Right ventricle myocardium superior (tissue), 1 donor: ENCODE data around the gene MAST2. TPM values are rescaled to one million over a fixed set of nuclear protein-coding genes. Genes with fewer than 3 reads are reported as not detected.
A peak's percentile ranks its signal among the peaks of the same experiment; 100 is the strongest.

Experiments used
- ATAC-seq: fragments of 200-7000 bp; cut with Tn5 transposase; one replicate; pipeline ENCODE4 v1.9.1; 2020; ENCODE audit warnings: mild to moderate bottlenecking; ENCODE audit not compliant: poor library complexity
- DNase-seq: peaks from one replicate; pipeline ENCODE4 v3.0.0-alpha.2; 2020
- intact Hi-C: fragments of 100-400 bp; cut with DNase I; formaldehyde crosslinking; loops from one replicate; pipeline ENCODE4 v1.11.2; 2022
- total RNA-seq: library from RNA; stranded (reverse); fragmentation: NEBNext Ultra II Directional; extraction: Animal tissue kit (Norgen Biotek cat#: 25700); gene quantifications from one replicate; pipeline ENCODE4 v1.2.1, GENCODE V29; 2021
- donor health status: DM: no; HTN: yes; CAD: no; lungs with severe emphysema.

The MAST2 gene
- total RNA-seq, 1 donor from 2014 or later, result 97.0 TPM

DNA sequence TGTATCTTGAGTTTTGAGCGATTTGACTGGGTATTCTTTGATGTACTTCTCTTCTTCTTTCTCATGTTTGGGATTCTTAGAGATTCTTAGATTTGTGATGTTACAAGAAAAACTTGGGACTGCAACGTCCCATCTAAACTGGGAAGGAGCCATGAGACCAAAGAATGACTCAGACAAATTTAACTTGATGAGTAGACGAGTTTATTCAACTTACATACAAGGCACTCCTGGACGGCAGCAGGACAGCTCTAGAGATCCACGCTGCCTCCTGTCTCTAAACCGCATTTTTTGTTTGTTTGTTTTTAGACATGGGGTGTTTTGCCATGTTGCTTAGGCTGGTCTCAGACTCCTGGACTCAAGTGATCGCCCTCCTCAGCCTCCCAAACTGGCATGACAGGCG lies 191.9 kb downstream of the MAST2 start:
- intact Hi-C loops, result no loop called here
- DNase-seq, result no peak
- ATAC-seq, result no peak

DNA sequence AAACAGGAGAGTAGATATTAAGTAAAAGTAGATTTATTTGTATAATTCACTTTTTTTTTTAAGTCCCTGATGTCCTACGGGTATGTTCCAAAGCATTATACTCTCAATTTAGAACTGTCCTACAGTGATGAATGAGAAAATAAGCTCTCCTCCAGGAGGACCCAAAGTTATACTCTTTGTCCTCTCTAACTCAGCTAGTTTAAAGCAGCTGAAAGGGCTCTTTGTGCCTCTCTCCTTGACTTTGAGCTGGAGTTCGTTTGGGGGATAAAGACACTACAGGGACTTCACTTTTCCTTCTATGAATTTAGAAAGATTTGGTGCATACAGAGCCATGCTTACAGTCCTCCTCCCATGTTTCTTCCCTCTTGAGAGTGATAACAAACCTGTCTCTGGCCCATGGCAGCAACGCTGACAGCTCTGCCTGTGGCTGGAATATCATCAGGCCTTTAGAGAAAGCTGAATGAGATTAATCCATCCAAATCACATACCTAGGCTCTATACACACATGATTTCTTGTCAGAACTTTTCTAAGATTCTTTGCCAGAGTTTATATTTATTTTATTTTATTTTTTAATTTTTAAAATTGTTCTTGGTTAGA lies 194.7 kb downstream of the MAST2 start:
- peak; percentile 76 for ATAC-seq
- no peak for DNase-seq
- intact Hi-C loops, result no loop called here

- DNase-seq (no peak), ATAC-seq (no peak)
- intact Hi-C loops, result no loop called here
Measured at GRCh38 chr1:45999507-45999906, 196.1 kb downstream of the MAST2 start.

DNA sequence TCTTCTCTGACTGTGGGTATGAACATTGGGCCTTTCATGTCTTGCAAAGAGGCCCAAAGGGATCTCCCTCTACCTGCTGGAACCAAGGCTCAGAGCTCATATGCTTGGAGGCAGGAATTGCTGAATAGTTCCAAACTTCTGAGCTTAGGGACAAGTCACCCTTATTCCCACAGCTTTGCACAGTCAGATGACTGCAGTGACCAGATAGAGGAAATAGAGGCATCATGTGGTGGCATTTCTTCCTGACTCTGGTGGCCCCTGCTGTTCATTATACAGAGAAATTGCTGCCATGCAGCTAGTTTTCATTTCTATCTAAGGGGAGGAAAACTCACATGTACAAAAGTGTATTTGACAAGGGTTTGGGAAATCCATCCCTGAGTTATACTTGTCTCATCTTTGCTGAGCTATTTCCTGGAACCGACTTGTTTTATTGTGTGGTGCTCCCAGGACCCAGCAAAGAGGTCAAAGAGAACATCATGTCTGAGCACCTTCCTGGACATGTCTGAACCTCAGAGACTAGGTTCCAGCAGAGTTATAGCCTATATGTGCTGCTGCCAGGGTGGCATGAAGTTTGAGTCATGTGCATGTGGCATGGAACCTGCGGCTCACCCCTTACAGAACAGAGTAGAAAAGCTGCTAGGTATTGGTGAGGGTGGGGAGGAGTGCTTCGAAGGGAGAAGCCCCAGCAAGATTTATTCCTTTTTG lies 197.8 kb downstream of the MAST2 start:
- no peak for DNase-seq
- intact Hi-C loops, result no loop called here
- no peak for ATAC-seq

DNA sequence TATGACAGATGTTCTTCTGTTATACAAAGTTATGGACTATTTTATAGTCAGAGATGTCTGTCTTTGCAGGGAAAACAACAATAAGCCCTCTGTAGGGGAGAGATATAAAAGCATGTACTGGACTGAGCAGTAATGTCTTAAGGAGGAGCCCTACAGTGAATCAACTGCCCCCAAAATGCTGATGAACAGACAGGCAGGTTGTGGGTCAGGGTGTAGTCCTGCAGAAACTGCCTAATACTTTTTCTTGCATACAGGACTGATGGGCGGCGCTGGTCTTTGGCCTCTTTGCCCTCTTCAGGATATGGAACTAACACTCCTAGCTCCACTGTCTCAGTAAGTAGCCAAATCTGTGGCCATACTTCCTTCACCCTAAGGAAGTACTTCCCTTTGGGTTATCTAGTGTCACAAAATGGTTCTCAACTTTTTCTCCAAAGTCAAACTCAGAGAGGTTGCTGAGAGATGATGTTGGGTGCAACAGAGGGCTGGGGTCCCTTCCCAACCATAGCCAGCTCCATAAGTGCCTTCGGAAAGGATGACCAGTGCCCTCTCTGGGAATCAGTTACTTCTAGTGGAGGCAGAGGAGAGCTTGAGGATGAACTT lies 199.2 kb downstream of the MAST2 start:
- no peak for DNase-seq

DNA sequence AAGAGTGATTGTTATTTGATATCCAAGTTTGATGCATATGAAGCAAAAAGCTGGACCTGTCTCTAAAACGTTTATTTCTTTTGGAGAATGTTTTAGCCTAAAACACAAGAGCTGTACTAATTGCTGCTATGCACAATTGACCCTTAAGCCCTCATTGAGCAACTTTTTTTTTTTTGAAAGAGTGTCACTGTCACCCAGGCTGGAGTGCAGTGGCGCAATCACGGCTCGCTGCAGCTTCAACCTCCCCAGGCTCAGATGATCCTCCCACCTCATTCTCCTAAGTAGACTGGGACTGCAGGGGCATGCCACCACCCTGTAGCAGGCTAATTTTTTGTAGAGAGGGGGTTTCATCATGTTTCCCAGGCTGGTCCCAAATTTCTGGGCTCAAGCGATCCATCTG lies 199.9 kb downstream of the MAST2 start:
- DNase-seq, result peak; percentile 47
- intact Hi-C loops, result no loop called here
- no peak for ATAC-seq

More for the DNA sequence above, 199.2 kb downstream of the MAST2 start:
- no peak for ATAC-seq
- intact Hi-C loops, result no loop called here

- intact Hi-C loops, result no loop called here
- DNase-seq (no peak), ATAC-seq (no peak)
Measured at GRCh38 chr1:46004492-46004891, 201.1 kb downstream of the MAST2 start.

GRCh38 chr1:46005594-46005993 lies 202.2 kb downstream of the MAST2 start:
- intact Hi-C loops, result no loop called here
- ATAC-seq (peak; percentile 50), DNase-seq (no peak)

- ATAC-seq, result peak; percentile 57
- DNase-seq, result no peak
- intact Hi-C loops, result no loop called here
Measured at GRCh38 chr1:46008585-46008984, 205.2 kb downstream of the MAST2 start.

GRCh38 chr1:46010611-46011010 lies 207.2 kb downstream of the MAST2 start:
- ATAC-seq, result no peak
- no peak for DNase-seq
- intact Hi-C loops, result no loop called here

- intact Hi-C loops, result no loop called here
- ATAC-seq, result no peak
- no peak for DNase-seq
Measured at GRCh38 chr1:46011121-46011695, 207.8 kb downstream of the MAST2 start.

- intact Hi-C loops, result no loop called here
- no peak for DNase-seq
- ATAC-seq, result no peak
Measured at GRCh38 chr1:46012236-46012635, 208.8 kb downstream of the MAST2 start.

GRCh38 chr1:46013581-46013980 lies 210.2 kb downstream of the MAST2 start:
- no peak for ATAC-seq

DNA sequence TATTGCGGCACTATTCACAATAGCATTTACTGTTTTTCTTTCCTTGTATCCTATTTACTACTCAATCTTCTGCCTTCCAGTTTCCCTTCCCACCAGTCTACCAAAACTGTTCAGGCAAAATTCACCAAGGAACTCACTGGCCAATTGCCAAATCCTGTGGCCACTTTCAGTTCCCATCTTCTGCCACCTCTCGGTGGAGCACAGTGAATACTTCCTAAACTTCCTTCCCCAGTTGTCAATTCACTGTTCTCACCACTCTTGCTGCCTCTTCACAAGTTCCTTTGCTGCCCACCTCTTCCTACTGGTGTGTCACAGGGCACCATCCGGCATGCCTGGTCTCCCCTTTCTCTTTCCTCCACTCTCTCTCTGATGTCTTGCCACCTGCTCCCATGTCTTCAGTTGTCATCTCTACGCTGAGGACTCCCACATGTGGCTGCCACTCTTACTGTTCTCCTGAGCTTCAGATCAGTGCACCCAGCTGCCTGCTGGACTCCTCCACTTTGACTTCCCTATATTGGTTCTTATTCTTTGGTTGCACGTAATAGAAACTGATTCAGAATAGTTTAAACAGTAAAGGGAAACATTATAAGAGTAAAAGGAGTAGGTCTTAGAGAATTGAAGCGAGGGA lies 214.6 kb downstream of the MAST2 start:
- DNase-seq (no peak), ATAC-seq (peak; percentile 23)
- intact Hi-C loops, result no loop called here

More at GRCh38 chr1:46013581-46013980, 210.2 kb downstream of the MAST2 start:
- DNase-seq, result no peak
- intact Hi-C loops, result no loop called here

DNA sequence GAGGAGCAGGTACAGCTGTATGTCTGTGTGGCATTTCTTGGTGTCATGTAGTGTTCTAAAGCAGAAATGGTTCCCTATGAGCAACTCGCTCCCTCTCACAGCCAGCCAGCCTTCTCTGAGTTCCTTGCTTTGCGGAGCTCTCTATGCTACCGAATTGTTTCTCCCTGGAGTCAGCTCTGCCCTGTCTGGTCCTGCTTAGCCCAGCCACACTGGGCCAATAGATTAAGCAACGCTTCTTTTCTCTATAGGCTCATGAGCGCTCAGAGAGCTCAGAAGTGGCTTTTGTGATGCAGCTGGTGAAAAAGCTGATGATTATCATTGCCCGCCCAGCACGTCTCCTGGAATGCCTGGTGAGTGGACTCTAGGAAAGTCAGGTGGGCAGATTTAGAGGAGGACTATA lies 215.9 kb downstream of the MAST2 start:
- intact Hi-C loops, result no loop called here
- ATAC-seq (peak; percentile 16), DNase-seq (no peak)

DNA sequence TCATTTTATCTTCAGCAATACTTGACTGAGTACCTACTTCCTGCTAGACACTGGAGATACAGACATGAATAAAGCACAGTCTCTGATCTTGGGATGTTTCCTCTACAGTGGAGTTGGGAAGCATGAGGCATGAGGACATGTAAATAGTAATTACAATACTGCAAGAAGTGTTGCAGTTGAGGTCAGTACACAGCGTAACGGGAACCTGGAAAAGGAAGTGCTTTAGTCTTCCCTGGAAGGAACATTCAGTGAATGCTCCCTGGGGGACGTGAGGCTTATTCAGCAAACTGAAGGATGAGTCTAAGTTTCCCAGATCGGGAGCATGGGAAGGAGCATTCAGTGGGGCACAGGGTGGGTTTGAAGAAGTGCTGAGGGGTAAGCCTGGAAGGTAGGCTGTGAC lies 216.6 kb downstream of the MAST2 start:
- intact Hi-C loops, result no loop called here

GRCh38 chr1:46021046-46021996 lies 217.9 kb downstream of the MAST2 start:
- DNase-seq (no peak), ATAC-seq (peak; percentile 55)
- intact Hi-C loops, result no loop called here

More for the DNA sequence above, 216.6 kb downstream of the MAST2 start:
- no peak for ATAC-seq
- no peak for DNase-seq

DNA sequence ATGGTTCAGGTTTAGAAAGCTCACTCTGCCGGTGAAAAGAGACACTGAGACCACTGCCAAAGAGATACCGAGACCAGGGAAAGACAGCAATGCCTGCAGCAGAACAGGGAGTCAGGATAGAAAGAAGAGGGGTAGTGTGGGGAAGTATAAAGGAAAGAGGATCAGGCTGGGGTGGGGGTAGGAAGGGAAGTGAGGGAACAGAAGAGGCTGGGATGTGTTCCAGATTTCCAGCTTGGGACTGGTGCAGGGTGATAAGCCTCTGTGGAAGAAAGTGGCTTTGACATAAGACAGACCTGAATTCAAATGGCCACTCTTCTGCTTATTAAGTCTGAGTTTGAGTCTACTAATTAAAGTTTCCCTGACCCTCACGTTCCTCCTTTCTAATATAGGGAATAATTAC lies 223.1 kb downstream of the MAST2 start:
- no peak for DNase-seq
- intact Hi-C loops, result no loop called here
- ATAC-seq, result peak; percentile 79
